Measurements from ENCODE around the gene PLA2G6. TPM values are rescaled to one million over a fixed set of nuclear protein-coding genes. Genes with fewer than 3 reads are reported as not detected.
A peak's percentile ranks its signal among the peaks of the same experiment; 100 is the strongest.

The PLA2G6 gene
- total RNA-seq, 2 experiments from 2014 or later, result 52.4 to 53.6 TPM

GRCh38 chr22:38207898-38208432, 26.3 kb upstream of the PLA2G6 start:
- Mint-ChIP-seq H3K4me1 (ENCODE audit: low read depth) (peaks cover 38% of the 10 kb centered on the region), H3K9me3 (no peaks in the 10 kb centered on the region), H3K4me3 (no peak overlapping the region), H3K27me3 (no peaks in the 10 kb centered on the region), H3K27ac (no peak overlapping the region), H3K36me3 (ENCODE audit: low read depth) (peaks cover 6% of the 10 kb centered on the region)
- no peak for TF ChIP-seq CTCF (IDR thresholded peaks at IDR 0.05)
- ChIA-PET CTCF (no interaction called here), POLR2A (no interaction called here)
- ATAC-seq (no peak), DNase-seq (no peak)
- intact Hi-C loops (cut with micrococcal nuclease), result no loop called here

GRCh38 chr22:38205261-38206128, 23.9 kb upstream of the PLA2G6 start:
- ATAC-seq (no peak), DNase-seq (no peak)
- no peak for TF ChIP-seq CTCF (IDR thresholded peaks at IDR 0.05)
- intact Hi-C loops (cut with micrococcal nuclease), result no loop called here
- Mint-ChIP-seq H3K9me3 (no peaks in the 10 kb centered on the region), H3K4me1 (ENCODE audit: low read depth) (peaks cover 46% of the 10 kb centered on the region), H3K27me3 (no peaks in the 10 kb centered on the region), H3K36me3 (ENCODE audit: low read depth) (peaks cover 5% of the 10 kb centered on the region), H3K4me3 (no peak overlapping the region), H3K27ac (no peak overlapping the region)
- ChIA-PET CTCF (interaction anchor here (1.2 to 1.5 kb wide), 2 partner anchors 91 to 153 kb away, joined by 3 to 4 read pairs; no protein-coding TSS in a partner anchor), POLR2A (interaction anchor here (1.3 to 1.4 kb wide), 2 partner anchors 91 to 121 kb away, joined by 3 to 4 read pairs; no protein-coding TSS in a partner anchor)

GRCh38 chr22:38204784-38205183, 23.2 kb upstream of the PLA2G6 start:
- peak overlapping the region; percentile 4 for H3K27ac Mint-ChIP-seq
- H3K36me3 Mint-ChIP-seq (ENCODE audit: low read depth), result peaks cover 2% of the 10 kb centered on the region
- POLR2A ChIA-PET, result interaction anchor here (0.5 to 1.4 kb wide), 4 partner anchors 59 to 524 kb away, joined by 3 to 4 read pairs (median 3); no protein-coding TSS in a partner anchor
- H3K27me3 Mint-ChIP-seq, result no peaks in the 10 kb centered on the region
- TF ChIP-seq CTCF (IDR thresholded peaks at IDR 0.05), result no peak
- CTCF ChIA-PET, result interaction anchor here (0.8 to 1.5 kb wide), 3 partner anchors 62 to 152 kb away, joined by 3 read pairs; no protein-coding TSS in a partner anchor
- no peak overlapping the region for H3K4me3 Mint-ChIP-seq
- no peaks in the 10 kb centered on the region for H3K9me3 Mint-ChIP-seq
- peaks cover 43% of the 10 kb centered on the region for H3K4me1 Mint-ChIP-seq (ENCODE audit: low read depth)
- intact Hi-C loops (cut with micrococcal nuclease), result no loop called here
- DNase-seq, result peak; percentile 64
- ATAC-seq, result no peak

- Mint-ChIP-seq H3K9me3 (no peaks in the 10 kb centered on the region), H3K27ac (peak overlapping the region; percentile 43), H3K4me1 (ENCODE audit: low read depth) (peaks cover 45% of the 10 kb centered on the region), H3K4me3 (peak overlapping the region; percentile 82), H3K36me3 (ENCODE audit: low read depth) (peaks cover 2% of the 10 kb centered on the region), H3K27me3 (no peaks in the 10 kb centered on the region)
- intact Hi-C loops (cut with micrococcal nuclease), result no loop called here
- TF ChIP-seq CTCF (IDR thresholded peaks at IDR 0.05), result no peak
- ChIA-PET CTCF (interaction anchor here (0.8 to 4.0 kb wide), 5 partner anchors 23 to 152 kb away, joined by 3 to 11 read pairs (median 3); partner anchors contain the start of gene PLA2G6), POLR2A (interaction anchor here (0.5 to 1.4 kb wide), 5 partner anchors 8 to 525 kb away, joined by 3 to 7 read pairs (median 3); partner anchors contain the start of gene PLA2G6)
- ATAC-seq (no peak), DNase-seq (peak; percentile 43)
Measured at GRCh38 chr22:38203855-38204514, 22.4 kb upstream of the PLA2G6 start.

Measured in activated CD8-positive, alpha-beta T cell treated with anti-CD3 and anti-CD28 coated beads for 36 hours (primary cell).